ENCODE results near the gene ZNF8.

The ZNF8 gene

DNA sequence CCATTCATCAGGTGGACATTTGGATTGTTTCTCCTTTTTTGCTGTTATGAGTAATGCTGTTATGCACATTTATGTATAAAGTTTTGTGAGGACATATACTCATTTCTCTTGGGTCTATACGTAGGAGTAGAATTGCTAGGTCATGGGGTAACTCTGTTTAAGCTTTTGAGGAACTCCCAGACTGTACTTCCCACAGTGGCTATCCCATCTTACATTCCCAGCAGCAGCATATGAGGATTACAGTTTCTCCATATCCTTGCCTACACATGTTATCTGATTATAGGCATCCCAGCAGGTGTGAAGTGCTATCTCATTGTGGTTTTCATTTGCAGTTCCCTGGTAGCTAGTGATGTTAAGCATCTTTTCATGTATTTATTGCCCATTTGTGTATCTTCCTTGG lies 53.9 kb downstream of the ZNF8 start:
- Histone ChIP-seq H3K9me3 (ENCODE audit: control extremely low read depth in 1 of 5, control insufficient read depth in 4 of 5, insufficient read depth in 2 of 5, low read depth in 1 of 5, low read length in 4 of 5) (no peaks in the 10 kb centered on the region), H3K36me3 (ENCODE audit: control insufficient read depth in 4 of 4, insufficient read depth in 4 of 4, low read length in 3 of 4) (peaks cover 2 to 29% (median 15%) of the 10 kb centered on the region in 4 experiments), H3K4me3 (ENCODE audit: control insufficient read depth in 1 of 7, extremely low read depth in 1 of 7, insufficient read depth in 4 of 7, low read depth in 2 of 7, low read length in 6 of 7) (no peak overlapping the region), H3K4me1 (ENCODE audit: control extremely low read depth in 1 of 4, control insufficient read depth in 4 of 4, insufficient read depth in 4 of 4, low read length in 3 of 4) (peaks cover 0 to 8% (median 3%) of the 10 kb centered on the region in 4 experiments), H3K27ac (ENCODE audit: insufficient read depth in 1 of 2, low read depth in 1 of 2, low read length in 2 of 2, poor library complexity in 1 of 2, severe bottlenecking in 2 of 2) (no peak overlapping the region), H3K27me3 (replicated peaks in 2 of 5; ENCODE audit: control insufficient read depth in 4 of 5, insufficient read depth in 5 of 5, low read length in 4 of 5) (no peaks in the 10 kb centered on the region)
- no CpG with 5 or more reads among the region's 1 CpG for WGBS (ENCODE audit: insufficient coverage)
- DNase-seq: peak in 1 of 3 donors; percentile 10
- ChIA-PET POLR2A (no interaction called here), CTCF (interaction anchor here (1.0 to 1.1 kb wide), 2 partner anchors 11 to 31 kb away, joined by 3 read pairs; no protein-coding TSS in a partner anchor)

DNA sequence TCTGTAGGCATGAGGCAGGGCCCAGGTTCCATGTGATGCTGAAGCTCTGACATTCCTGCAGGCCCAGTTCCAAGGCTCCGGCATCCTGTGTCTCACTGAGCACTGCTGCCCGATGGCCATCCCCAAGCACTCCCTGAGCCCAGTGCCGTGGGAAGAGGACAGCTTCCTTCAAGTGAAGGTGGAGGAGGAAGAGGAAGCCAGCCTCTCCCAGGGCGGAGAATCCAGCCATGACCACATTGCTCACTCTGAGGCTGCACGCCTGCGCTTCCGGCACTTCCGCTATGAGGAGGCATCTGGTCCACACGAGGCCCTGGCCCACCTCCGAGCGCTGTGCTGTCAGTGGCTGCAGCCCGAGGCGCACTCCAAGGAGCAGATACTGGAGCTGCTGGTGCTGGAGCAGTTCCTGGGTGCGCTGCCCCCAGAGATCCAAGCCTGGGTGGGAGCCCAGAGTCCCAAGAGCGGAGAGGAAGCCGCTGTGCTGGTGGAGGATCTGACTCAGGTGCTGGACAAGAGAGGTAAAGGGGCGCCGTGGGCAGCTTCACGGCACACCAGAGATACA lies 56.0 kb downstream of the ZNF8 start:
- no peaks in the 10 kb centered on the region for H3K4me1 ChIP-seq (ENCODE audit: control extremely low read depth in 1 of 4, control insufficient read depth in 4 of 4, insufficient read depth in 4 of 4, low read length in 3 of 4)
- ChIA-PET POLR2A (no interaction called here), CTCF (interaction anchor here (1.4 to 1.5 kb wide), 2 partner anchors 28 to 39 kb away, joined by 3 to 4 read pairs; partner anchors contain the start of gene ZNF497)
- no peak overlapping the region for H3K27ac ChIP-seq (ENCODE audit: insufficient read depth in 1 of 2, low read depth in 1 of 2, low read length in 2 of 2, poor library complexity in 1 of 2, severe bottlenecking in 2 of 2)
- no peaks in the 10 kb centered on the region for H3K27me3 ChIP-seq (replicated peaks in 2 of 5; ENCODE audit: control insufficient read depth in 4 of 5, insufficient read depth in 5 of 5, low read length in 4 of 5)
- H3K36me3 ChIP-seq (ENCODE audit: control insufficient read depth in 4 of 4, insufficient read depth in 4 of 4, low read length in 3 of 4): peaks cover 6 to 49% (median 30%) of the 10 kb centered on the region in 4 experiments
- H3K4me3 ChIP-seq (ENCODE audit: control insufficient read depth in 1 of 7, extremely low read depth in 1 of 7, insufficient read depth in 4 of 7, low read depth in 2 of 7, low read length in 6 of 7): no peak overlapping the region
- DNase-seq: no peak
- H3K9me3 ChIP-seq (ENCODE audit: control extremely low read depth in 1 of 5, control insufficient read depth in 4 of 5, insufficient read depth in 2 of 5, low read depth in 1 of 5, low read length in 4 of 5): peaks cover 0 to 4% (median 0%) of the 10 kb centered on the region in 5 experiments
- WGBS (ENCODE audit: insufficient coverage): 97% methylated on average over 9 of the region's 19 CpGs

DNA sequence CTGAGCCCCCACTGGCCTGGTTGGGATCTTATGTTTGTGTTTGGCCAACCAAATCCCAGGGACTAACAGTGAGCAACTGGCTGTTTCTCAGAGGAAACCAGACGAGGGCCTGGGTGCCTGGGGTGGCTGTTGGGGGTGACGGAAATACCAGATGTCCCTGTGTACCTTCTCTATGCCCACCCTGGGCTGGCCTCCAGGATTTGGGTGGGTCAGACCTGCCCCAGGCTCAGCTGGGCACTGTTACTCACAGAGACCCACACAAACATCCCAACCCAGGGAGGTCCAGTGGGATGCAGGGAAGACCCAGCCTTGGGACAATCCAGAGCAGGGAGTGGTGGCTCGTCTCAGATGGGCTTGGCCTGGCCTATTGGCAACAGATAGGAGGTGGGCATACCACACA lies 56.9 kb downstream of the ZNF8 start:
- DNase-seq: no peak
- no peak overlapping the region for H3K4me3 ChIP-seq (ENCODE audit: control insufficient read depth in 1 of 7, extremely low read depth in 1 of 7, insufficient read depth in 4 of 7, low read depth in 2 of 7, low read length in 6 of 7)
- H3K4me1 ChIP-seq (ENCODE audit: control extremely low read depth in 1 of 4, control insufficient read depth in 4 of 4, insufficient read depth in 4 of 4, low read length in 3 of 4): no peaks in the 10 kb centered on the region
- ChIA-PET CTCF (interaction anchor here (1.0 to 1.5 kb wide), 2 partner anchors 16 to 27 kb away, joined by 3 to 4 read pairs; partner anchors contain the start of gene ZNF497), POLR2A (no interaction called here)
- H3K27me3 ChIP-seq (replicated peaks in 2 of 5; ENCODE audit: control insufficient read depth in 4 of 5, insufficient read depth in 5 of 5, low read length in 4 of 5): no peaks in the 10 kb centered on the region
- H3K27ac ChIP-seq (ENCODE audit: insufficient read depth in 1 of 2, low read depth in 1 of 2, low read length in 2 of 2, poor library complexity in 1 of 2, severe bottlenecking in 2 of 2): no peak overlapping the region
- H3K9me3 ChIP-seq (ENCODE audit: control extremely low read depth in 1 of 5, control insufficient read depth in 4 of 5, insufficient read depth in 2 of 5, low read depth in 1 of 5, low read length in 4 of 5): peaks cover 0 to 4% (median 0%) of the 10 kb centered on the region in 5 experiments
- H3K36me3 ChIP-seq (ENCODE audit: control insufficient read depth in 4 of 4, insufficient read depth in 4 of 4, low read length in 3 of 4): peaks cover 6 to 49% (median 31%) of the 10 kb centered on the region in 4 experiments
- WGBS (ENCODE audit: insufficient coverage): 100% methylated on average over 1 of the region's 3 CpGs

DNA sequence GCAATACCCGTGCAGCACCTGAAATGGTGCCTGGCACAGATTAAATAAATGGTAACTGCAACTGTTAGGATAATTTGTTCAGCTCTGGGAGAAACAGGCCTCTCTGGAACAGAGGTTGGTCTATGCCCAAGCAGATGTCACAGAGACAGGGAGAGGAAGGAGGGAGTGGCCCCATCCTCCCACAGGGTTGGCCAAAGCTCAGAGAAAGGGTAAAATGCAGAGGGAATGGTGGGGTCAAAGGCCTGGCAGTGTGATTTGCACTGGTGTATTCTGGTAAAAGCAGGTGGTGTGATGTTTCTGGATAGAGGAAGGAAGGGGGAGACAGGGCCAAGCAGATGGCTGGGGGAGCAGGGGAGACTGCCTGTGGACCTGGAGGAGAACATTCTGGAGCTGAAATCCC lies 57.5 kb downstream of the ZNF8 start:
- Histone ChIP-seq H3K36me3 (ENCODE audit: control insufficient read depth in 4 of 4, insufficient read depth in 4 of 4, low read length in 3 of 4) (peaks cover 6 to 54% (median 33%) of the 10 kb centered on the region in 4 experiments), H3K9me3 (ENCODE audit: control extremely low read depth in 1 of 5, control insufficient read depth in 4 of 5, insufficient read depth in 2 of 5, low read depth in 1 of 5, low read length in 4 of 5) (peaks cover 0 to 4% (median 0%) of the 10 kb centered on the region in 5 experiments), H3K4me3 (ENCODE audit: control insufficient read depth in 1 of 7, extremely low read depth in 1 of 7, insufficient read depth in 4 of 7, low read depth in 2 of 7, low read length in 6 of 7) (no peak overlapping the region), H3K27ac (ENCODE audit: insufficient read depth in 1 of 2, low read depth in 1 of 2, low read length in 2 of 2, poor library complexity in 1 of 2, severe bottlenecking in 2 of 2) (no peak overlapping the region), H3K27me3 (replicated peaks in 2 of 5; ENCODE audit: control insufficient read depth in 4 of 5, insufficient read depth in 5 of 5, low read length in 4 of 5) (no peaks in the 10 kb centered on the region), H3K4me1 (ENCODE audit: control extremely low read depth in 1 of 4, control insufficient read depth in 4 of 4, insufficient read depth in 4 of 4, low read length in 3 of 4) (no peaks in the 10 kb centered on the region)
- CTCF ChIA-PET: interaction anchor here (1.0 kb wide), 1 partner anchor 15 kb away, joined by 4 read pairs; no protein-coding TSS in a partner anchor
- WGBS (ENCODE audit: insufficient coverage): 100% methylated on average over 1 of the region's 1 CpG
- DNase-seq: no peak
- POLR2A ChIA-PET: interaction anchor here (0.8 kb wide), 1 partner anchor 11 kb away, joined by 3 read pairs; no protein-coding TSS in a partner anchor

DNA sequence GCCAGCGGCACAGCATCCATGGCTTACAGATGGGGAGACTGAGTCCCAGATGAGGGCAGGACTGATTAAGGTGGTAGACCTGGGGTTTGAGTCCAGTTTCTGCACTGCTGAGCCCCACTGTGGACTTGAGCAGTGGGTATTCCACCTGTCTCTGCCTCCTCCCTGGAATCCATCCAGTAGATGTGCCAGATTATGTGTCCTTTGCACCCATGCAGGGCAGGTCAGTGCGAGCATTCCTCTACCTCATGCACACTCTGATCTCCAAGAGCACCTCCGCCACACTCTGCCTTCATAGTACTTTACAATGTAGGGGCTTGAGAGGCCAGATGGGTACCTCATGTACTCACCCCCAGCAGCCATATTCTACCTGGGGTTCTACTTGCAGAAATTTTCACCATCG lies 58.1 kb downstream of the ZNF8 start:
- no peak overlapping the region for H3K27ac ChIP-seq (ENCODE audit: insufficient read depth in 1 of 2, low read depth in 1 of 2, low read length in 2 of 2, poor library complexity in 1 of 2, severe bottlenecking in 2 of 2)
- H3K36me3 ChIP-seq (ENCODE audit: control insufficient read depth in 4 of 4, insufficient read depth in 4 of 4, low read length in 3 of 4): peaks cover 10 to 55% (median 36%) of the 10 kb centered on the region in 4 experiments
- no peak overlapping the region for H3K4me3 ChIP-seq (ENCODE audit: control insufficient read depth in 1 of 7, extremely low read depth in 1 of 7, insufficient read depth in 4 of 7, low read depth in 2 of 7, low read length in 6 of 7)
- no peak for DNase-seq
- CTCF ChIA-PET: interaction anchor here (1.0 kb wide), 1 partner anchor 14 kb away, joined by 4 read pairs; no protein-coding TSS in a partner anchor
- no peaks in the 10 kb centered on the region for H3K27me3 ChIP-seq (replicated peaks in 2 of 5; ENCODE audit: control insufficient read depth in 4 of 5, insufficient read depth in 5 of 5, low read length in 4 of 5)
- no peaks in the 10 kb centered on the region for H3K4me1 ChIP-seq (ENCODE audit: control extremely low read depth in 1 of 4, control insufficient read depth in 4 of 4, insufficient read depth in 4 of 4, low read length in 3 of 4)
- peaks cover 0 to 4% (median 0%) of the 10 kb centered on the region in 5 experiments for H3K9me3 ChIP-seq (ENCODE audit: control extremely low read depth in 1 of 5, control insufficient read depth in 4 of 5, insufficient read depth in 2 of 5, low read depth in 1 of 5, low read length in 4 of 5)
- POLR2A ChIA-PET: interaction anchor here (0.8 kb wide), 1 partner anchor 10 kb away, joined by 3 read pairs; no protein-coding TSS in a partner anchor
- WGBS (ENCODE audit: insufficient coverage): 100% methylated on average over 2 of the region's 4 CpGs

DNA sequence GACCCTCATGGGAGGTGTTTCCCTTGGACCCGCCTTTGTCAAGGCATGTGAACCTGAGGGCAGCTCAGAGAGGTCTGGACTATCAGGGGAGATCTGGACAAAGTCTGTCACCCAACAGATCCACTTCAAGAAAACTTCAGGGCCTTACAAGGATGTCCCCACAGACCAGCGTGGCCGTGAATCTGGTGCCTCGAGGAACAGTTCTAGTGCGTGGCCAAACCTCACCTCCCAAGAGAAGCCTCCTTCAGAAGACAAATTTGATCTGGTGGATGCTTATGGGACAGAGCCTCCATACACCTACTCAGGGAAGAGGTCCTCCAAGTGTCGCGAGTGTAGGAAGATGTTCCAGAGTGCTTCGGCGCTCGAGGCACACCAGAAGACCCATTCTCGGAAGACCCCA lies 59.6 kb downstream of the ZNF8 start:
- CTCF ChIA-PET: no interaction called here
- H3K36me3 ChIP-seq (ENCODE audit: control insufficient read depth in 4 of 4, insufficient read depth in 4 of 4, low read length in 3 of 4): peaks cover 10 to 55% (median 36%) of the 10 kb centered on the region in 4 experiments
- no peak overlapping the region for H3K4me3 ChIP-seq (ENCODE audit: control insufficient read depth in 1 of 7, extremely low read depth in 1 of 7, insufficient read depth in 4 of 7, low read depth in 2 of 7, low read length in 6 of 7)
- H3K27ac ChIP-seq (ENCODE audit: insufficient read depth in 1 of 2, low read depth in 1 of 2, low read length in 2 of 2, poor library complexity in 1 of 2, severe bottlenecking in 2 of 2): no peak overlapping the region
- 98% methylated on average over 9 of the region's 11 CpGs for WGBS (ENCODE audit: insufficient coverage)
- H3K9me3 ChIP-seq (ENCODE audit: control extremely low read depth in 1 of 5, control insufficient read depth in 4 of 5, insufficient read depth in 2 of 5, low read depth in 1 of 5, low read length in 4 of 5): peaks cover 0 to 4% (median 0%) of the 10 kb centered on the region in 5 experiments
- no peaks in the 10 kb centered on the region for H3K27me3 ChIP-seq (replicated peaks in 2 of 5; ENCODE audit: control insufficient read depth in 4 of 5, insufficient read depth in 5 of 5, low read length in 4 of 5)
- no peak for DNase-seq
- no peaks in the 10 kb centered on the region for H3K4me1 ChIP-seq (ENCODE audit: control extremely low read depth in 1 of 4, control insufficient read depth in 4 of 4, insufficient read depth in 4 of 4, low read length in 3 of 4)
- POLR2A ChIA-PET: no interaction called here

DNA sequence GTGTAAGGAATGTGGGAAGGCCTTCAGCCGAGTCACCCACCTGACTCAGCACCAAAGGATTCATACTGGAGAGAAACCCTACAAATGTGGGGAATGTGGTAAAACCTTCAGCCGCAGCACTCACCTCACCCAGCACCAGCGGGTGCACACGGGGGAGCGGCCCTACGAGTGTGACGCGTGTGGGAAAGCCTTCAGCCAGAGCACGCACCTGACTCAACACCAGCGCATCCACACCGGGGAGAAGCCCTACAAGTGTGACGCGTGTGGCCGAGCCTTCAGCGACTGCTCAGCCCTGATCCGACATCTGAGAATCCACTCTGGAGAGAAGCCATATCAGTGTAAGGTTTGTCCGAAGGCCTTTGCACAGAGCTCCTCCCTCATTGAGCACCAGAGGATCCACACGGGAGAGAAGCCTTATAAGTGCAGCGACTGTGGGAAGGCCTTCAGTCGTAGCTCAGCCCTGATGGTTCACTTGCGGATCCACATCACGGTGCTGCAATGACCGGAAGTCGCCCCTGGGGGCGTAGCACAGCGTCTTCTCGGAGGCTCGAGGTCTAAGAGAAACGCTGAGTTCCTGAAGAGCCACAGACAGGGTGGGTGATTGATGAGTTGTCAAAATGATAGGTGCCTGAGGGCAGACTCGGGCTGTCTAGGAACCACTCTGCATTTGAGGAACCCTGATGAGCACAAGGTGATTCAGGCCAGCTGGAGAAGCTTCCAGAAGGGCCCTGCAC lies 60.2 kb downstream of the ZNF8 start:
- CTCF ChIA-PET: interaction anchor here (0.7 to 1.2 kb wide), 2 partner anchors 9 to 32 kb away, joined by 3 read pairs; no protein-coding TSS in a partner anchor
- peak in 2 of 3 donors; percentile 25 to 37 for DNase-seq
- H3K27me3 ChIP-seq (replicated peaks in 2 of 5; ENCODE audit: control insufficient read depth in 4 of 5, insufficient read depth in 5 of 5, low read length in 4 of 5): no peaks in the 10 kb centered on the region
- no peak overlapping the region for H3K4me3 ChIP-seq (ENCODE audit: control insufficient read depth in 1 of 7, extremely low read depth in 1 of 7, insufficient read depth in 4 of 7, low read depth in 2 of 7, low read length in 6 of 7)
- H3K9me3 ChIP-seq (ENCODE audit: control extremely low read depth in 1 of 5, control insufficient read depth in 4 of 5, insufficient read depth in 2 of 5, low read depth in 1 of 5, low read length in 4 of 5): peaks cover 0 to 4% (median 0%) of the 10 kb centered on the region in 5 experiments
- WGBS (ENCODE audit: insufficient coverage): 91% methylated on average over 28 of the region's 30 CpGs
- POLR2A ChIA-PET: no interaction called here
- no peaks in the 10 kb centered on the region for H3K4me1 ChIP-seq (ENCODE audit: control extremely low read depth in 1 of 4, control insufficient read depth in 4 of 4, insufficient read depth in 4 of 4, low read length in 3 of 4)
- no peak overlapping the region for H3K27ac ChIP-seq (ENCODE audit: insufficient read depth in 1 of 2, low read depth in 1 of 2, low read length in 2 of 2, poor library complexity in 1 of 2, severe bottlenecking in 2 of 2)
- H3K36me3 ChIP-seq (ENCODE audit: control insufficient read depth in 4 of 4, insufficient read depth in 4 of 4, low read length in 3 of 4): peaks cover 10 to 55% (median 36%) of the 10 kb centered on the region in 4 experiments
